Measurements from ENCODE around the gene IPO4.

The IPO4 gene

DNA sequence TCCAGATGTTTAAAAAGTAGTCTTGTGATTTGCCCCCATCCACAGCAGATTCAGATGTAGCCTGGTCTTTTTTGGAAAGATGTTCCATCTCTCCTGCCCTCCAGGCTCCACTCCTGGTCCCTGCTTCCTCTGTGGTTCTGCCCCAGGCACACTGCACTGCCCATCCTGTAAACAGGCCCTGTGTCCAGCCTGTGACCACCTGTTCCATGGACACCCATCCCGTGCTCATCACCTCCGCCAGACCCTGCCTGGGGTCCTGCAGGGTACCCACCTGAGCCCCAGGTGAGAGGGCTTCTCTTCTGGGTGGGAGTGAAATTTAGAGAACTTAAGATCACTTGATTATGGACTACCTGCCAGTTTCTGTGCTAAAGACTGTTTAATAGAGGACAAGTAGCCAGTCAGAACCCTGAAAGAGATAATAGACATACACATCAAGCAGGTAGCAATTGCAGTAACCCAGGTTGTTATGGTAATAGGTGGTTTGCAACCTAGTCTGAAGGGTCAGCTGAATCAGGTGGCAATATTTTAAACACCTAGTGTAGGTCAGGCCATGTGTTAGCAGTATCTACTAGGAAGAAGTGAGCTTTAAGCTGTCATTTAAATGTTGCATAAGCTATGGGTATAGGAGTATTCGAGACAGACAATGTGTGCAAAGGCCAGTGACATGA is 39.2 kb downstream of the IPO4 start:
- Histone ChIP-seq H3K27me3 (ENCODE audit: insufficient read depth, poor library complexity, severe bottlenecking) (no peaks in the 10 kb centered on the region), H3K27ac (replicated peaks) (no peak overlapping the region), H3K4me3 (replicated peaks; ENCODE audit: insufficient read depth, low read length) (no peak overlapping the region)
- no peak for DNase-seq (ENCODE audit: low read depth in 1 of 2, low spot score in 1 of 2)
- TF ChIP-seq REST (IDR thresholded peaks at IDR 0.05; ENCODE audit: insufficient replicate concordance, low read depth) (no peak), POLR2AphosphoS5 (IDR thresholded peaks at IDR 0.05; ENCODE audit: low read depth) (no peak), GABPA (IDR thresholded peaks at IDR 0.05; ENCODE audit: low read depth) (no peak), SPI1 (IDR thresholded peaks at IDR 0.05; ENCODE audit: borderline replicate concordance, low read depth) (no peak)
- TF ChIP-seq, protein P1, sequence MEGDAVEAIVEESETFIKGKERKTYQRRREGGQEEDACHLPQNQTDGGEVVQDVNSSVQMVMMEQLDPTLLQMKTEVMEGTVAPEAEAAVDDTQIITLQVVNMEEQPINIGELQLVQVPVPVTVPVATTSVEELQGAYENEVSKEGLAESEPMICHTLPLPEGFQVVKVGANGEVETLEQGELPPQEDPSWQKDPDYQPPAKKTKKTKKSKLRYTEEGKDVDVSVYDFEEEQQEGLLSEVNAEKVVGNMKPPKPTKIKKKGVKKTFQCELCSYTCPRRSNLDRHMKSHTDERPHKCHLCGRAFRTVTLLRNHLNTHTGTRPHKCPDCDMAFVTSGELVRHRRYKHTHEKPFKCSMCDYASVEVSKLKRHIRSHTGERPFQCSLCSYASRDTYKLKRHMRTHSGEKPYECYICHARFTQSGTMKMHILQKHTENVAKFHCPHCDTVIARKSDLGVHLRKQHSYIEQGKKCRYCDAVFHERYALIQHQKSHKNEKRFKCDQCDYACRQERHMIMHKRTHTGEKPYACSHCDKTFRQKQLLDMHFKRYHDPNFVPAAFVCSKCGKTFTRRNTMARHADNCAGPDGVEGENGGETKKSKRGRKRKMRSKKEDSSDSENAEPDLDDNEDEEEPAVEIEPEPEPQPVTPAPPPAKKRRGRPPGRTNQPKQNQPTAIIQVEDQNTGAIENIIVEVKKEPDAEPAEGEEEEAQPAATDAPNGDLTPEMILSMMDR (IDR thresholded peaks at IDR 0.05; ENCODE audit: insufficient read depth, low read length), result no peak

- DNase-seq (ENCODE audit: low read depth in 1 of 2, low spot score in 1 of 2), result no peak
- peak overlapping the region; percentile 96 for H3K4me3 ChIP-seq (replicated peaks; ENCODE audit: insufficient read depth, low read length)
- TF ChIP-seq, protein P1 (IDR thresholded peaks at IDR 0.05; ENCODE audit: insufficient read depth, low read length), result no peak
- TF ChIP-seq REST (IDR thresholded peaks at IDR 0.05; ENCODE audit: insufficient replicate concordance, low read depth) (no peak), SPI1 (IDR thresholded peaks at IDR 0.05; ENCODE audit: borderline replicate concordance, low read depth) (no peak), GABPA (IDR thresholded peaks at IDR 0.05; ENCODE audit: low read depth) (no peak), POLR2AphosphoS5 (IDR thresholded peaks at IDR 0.05; ENCODE audit: low read depth) (no peak)
- no peaks in the 10 kb centered on the region for H3K27me3 ChIP-seq (ENCODE audit: insufficient read depth, poor library complexity, severe bottlenecking)
- H3K27ac ChIP-seq (replicated peaks), result peak overlapping the region; percentile 59
These were observed 40.7 kb downstream of the IPO4 start for GRCh38 chr14:24147761-24148428.

- Histone ChIP-seq H3K27ac (replicated peaks) (peak within 1 kb of the TSS; percentile 72), H3K4me3 (replicated peaks; ENCODE audit: insufficient read depth, low read length) (peak within 1 kb of the TSS; percentile 96), H3K27me3 (ENCODE audit: insufficient read depth, poor library complexity, severe bottlenecking) (no peaks in the 10 kb centered on the region)
- DNase-seq (ENCODE audit: low read depth in 1 of 2, low spot score in 1 of 2), result peak; percentile 97 to 99
- TF ChIP-seq REST (IDR thresholded peaks at IDR 0.05; ENCODE audit: insufficient replicate concordance, low read depth) (peak; percentile 10), POLR2AphosphoS5 (IDR thresholded peaks at IDR 0.05; ENCODE audit: low read depth) (no peak; the same call in none of the 2 replicates), SPI1 (IDR thresholded peaks at IDR 0.05; ENCODE audit: borderline replicate concordance, low read depth) (no peak), GABPA (IDR thresholded peaks at IDR 0.05; ENCODE audit: low read depth) (peak; percentile 47; the same call in 1 of the 2 replicates)
- TF ChIP-seq, protein P1 (IDR thresholded peaks at IDR 0.05; ENCODE audit: insufficient read depth, low read length), result no peak
These were observed 41.4 kb downstream of the IPO4 start, which contains the start of gene RNF31 for GRCh38 chr14:24146978-24147760. Gene RNF31 (plus strand): TSS chr14:24147498. CDS start chr14:24147699, 201 bp downstream.

All from HL-60 (cell line).